Right lobe of liver (tissue), 4 donors: ENCODE measurements around the gene CROCC2.

Experiments used
- CTCF ChIP-seq, 4 donors: fragments of 200-600 bp in 3 of 4; fragments of 450-650 bp in 1 of 4; IDR thresholded peaks; one replicate each; pipeline versions ENCODE4 v1.5.1 to v1.8.0; 2016 to 2022; ENCODE audit warnings: antibody characterized with exemption in 4 of 4, mild to moderate bottlenecking in 2 of 4
- POLR2A ChIP-seq: fragments of 450-650 bp; IDR thresholded peaks from one replicate; pipeline ENCODE4 v1.6.1; 2017; ENCODE audit warnings: antibody characterized with exemption, mild to moderate bottlenecking
- donor health status: DM: no; HTN: no; CAD: no.
- donor health status: DM: no; HTN: no; CAD: no.
- donor health status: DM: no; HTN: yes; CAD: no.

- TF ChIP-seq CTCF (IDR thresholded peaks at IDR 0.05) = no peak
- no peak for TF ChIP-seq POLR2A
Observed at GRCh38 chr2:240970104-240970503, 64.0 kb downstream of the CROCC2 start.
